Panc1 (cell line): ENCODE measurements around the gene MAGT1. TPM values are rescaled to one million over a fixed set of nuclear protein-coding genes. Genes with fewer than 3 reads are reported as not detected.
"Not testable (repeated sequence)": the region's sequence is repeated elsewhere in the genome, so short reads cannot be mapped to it uniquely, and the experiment has no call there.

Source experiments
- ATAC-seq: fragments of 200-7000 bp; cut with Tn5 transposase; 2 replicates; pipeline ENCODE4 v1.9.1; 2020; ENCODE audit warnings: mild to moderate bottlenecking, moderate library complexity
- BruUV-seq: library from RNA; stranded (reverse); fragments of 400-500 nt; replicated peaks from 2 replicates; lab custom pipeline; 2021; lab: Mats Ljungman, UMichigan
- CTCF ChIA-PET: fragments of 300-600 bp; sonication (Branson Sonifier 250); formaldehyde crosslinking; loops from one replicate; lab custom pipeline; 2022; ENCODE audit warnings: antibody characterized with exemption; lab: Charles Lee
- POLR2A ChIA-PET: fragments of 300-600 bp; sonication (Branson Sonifier 250); formaldehyde crosslinking; loops from one replicate; lab custom pipeline; 2022; ENCODE audit warnings: antibody characterized with exemption; lab: Charles Lee
- DNase-seq: peaks from one replicate; pipeline ENCODE4 v3.0.0-alpha.2; 2010; ENCODE audit warnings: low read depth, low spot score
- H3K27ac ChIP-seq: 2 replicates; pipeline ENCODE4 v1.5.1; 2011; ENCODE audit warnings: mild to moderate bottlenecking, low read length, inconsistent platforms
- H3K27me3 ChIP-seq: fragments of 200-500 bp; sonication (Bioruptor generic); 2 replicates; pipeline ENCODE4 v1.6.0; 2014; ENCODE audit warnings: low read length, inconsistent platforms; ENCODE audit not compliant: control insufficient read depth, insufficient read depth
- H3K36me3 ChIP-seq: fragments of 200-500 bp; sonication (Bioruptor generic); 2 replicates; pipeline ENCODE4 v1.5.1; 2014; ENCODE audit warnings: inconsistent platforms, mild to moderate bottlenecking, low read length, moderate library complexity; ENCODE audit not compliant: control insufficient read depth, insufficient read depth
- H3K4me1 ChIP-seq: 2 replicates; pipeline ENCODE4 v1.5.1; 2011; ENCODE audit warnings: inconsistent platforms, mild to moderate bottlenecking, low read length, moderate library complexity; ENCODE audit not compliant: control insufficient read depth, insufficient read depth
- H3K4me3 ChIP-seq, 2 experiments: 2 replicates each; pipeline ENCODE4 v1.5.1; 2011 to 2012; ENCODE audit warnings: low read depth in 2 of 2, low read length in 2 of 2, mild to moderate bottlenecking in 2 of 2, inconsistent platforms in 1 of 2, moderate library complexity in 1 of 2
- H3K9me3 ChIP-seq: fragments of 200-500 bp; sonication (Bioruptor generic); 2 replicates; pipeline ENCODE4 v1.5.1; 2014; ENCODE audit warnings: low read depth, mild to moderate bottlenecking, inconsistent platforms, low read length, moderate library complexity; ENCODE audit not compliant: control insufficient read depth, insufficient read depth
- POLR2AphosphoS5 ChIP-seq: IDR thresholded peaks from 2 replicates; pipeline ENCODE4 v1.6.1; 2012; ENCODE audit warnings: mild to moderate bottlenecking, low read depth, low read length, moderate library complexity
- SIN3A ChIP-seq: IDR thresholded peaks from 2 replicates; pipeline ENCODE4 v1.6.1; 2012; ENCODE audit warnings: low read depth, mild to moderate bottlenecking, low read length, moderate library complexity, borderline replicate concordance; ENCODE audit not compliant: insufficient read depth
- TCF7L2 ChIP-seq: IDR thresholded peaks from 2 replicates; pipeline ENCODE4 v1.6.1; 2011; ENCODE audit warnings: mild to moderate bottlenecking, low read depth, low read length, inconsistent platforms
- in situ Hi-C: cut with HindIII; loops from 2 replicates; pipeline ENCODE4 v1.10.0; 2016; ENCODE audit warnings: low sequenced_read_pairs, low pct_unique_long_range_greater_than_20kb
- intact Hi-C: fragments of 100-400 bp; cut with micrococcal nuclease; formaldehyde crosslinking; loops from one replicate; pipeline ENCODE4 v1.10.0; 2022; ENCODE audit not compliant: unreplicated experiment
- total RNA-seq: library from RNA; stranded (reverse); gene quantifications from one replicate; pipeline ENCODE4 v1.2.1, GENCODE V29; 2021; ENCODE audit not compliant: unreplicated experiment
- TF ChIP-seq, protein P1 (sequence below): fragments of 450-650 bp; IDR thresholded peaks from 2 replicates; pipeline ENCODE4 v1.5.1; 2017; ENCODE audit warnings: mild to moderate bottlenecking
- TF ChIP-seq, protein P2 (sequence below), 2 experiments: IDR thresholded peaks; 2 replicates each; pipeline ENCODE4 v1.6.1; 2011 to 2012; ENCODE audit warnings: low read depth in 2 of 2, control low read depth in 1 of 2, low read length in 1 of 2, mild to moderate bottlenecking in 1 of 2, moderate library complexity in 1 of 2; ENCODE audit not compliant: insufficient read depth in 1 of 2

MAGT1 gene
- total RNA-seq, 1 experiment from 2014 or later = 60.0 TPM

DNA sequence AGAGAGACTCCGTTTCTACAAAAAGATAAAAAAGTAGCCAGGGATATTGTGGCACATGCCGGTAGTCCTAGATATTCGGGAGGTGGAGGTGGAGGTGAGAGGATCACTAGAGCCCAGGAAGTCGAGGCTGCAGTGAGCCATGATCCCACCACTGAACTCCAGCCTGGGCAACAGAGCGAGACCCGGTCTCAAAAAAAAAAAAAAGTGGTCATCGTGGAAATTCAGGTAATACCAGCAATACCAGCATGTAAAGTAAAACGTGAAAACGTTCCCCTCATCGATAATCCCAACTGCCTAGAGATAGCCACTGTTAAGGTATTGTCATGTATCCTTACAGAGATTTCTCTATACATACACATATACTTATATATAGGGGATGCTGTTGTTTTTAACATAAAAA is 1.5 kb downstream of the MAGT1 start:
- ATAC-seq (no peak), DNase-seq (no peak)
- TF ChIP-seq TCF7L2 = no peak
- TF ChIP-seq SIN3A = no peak
- TF ChIP-seq, protein P1, sequence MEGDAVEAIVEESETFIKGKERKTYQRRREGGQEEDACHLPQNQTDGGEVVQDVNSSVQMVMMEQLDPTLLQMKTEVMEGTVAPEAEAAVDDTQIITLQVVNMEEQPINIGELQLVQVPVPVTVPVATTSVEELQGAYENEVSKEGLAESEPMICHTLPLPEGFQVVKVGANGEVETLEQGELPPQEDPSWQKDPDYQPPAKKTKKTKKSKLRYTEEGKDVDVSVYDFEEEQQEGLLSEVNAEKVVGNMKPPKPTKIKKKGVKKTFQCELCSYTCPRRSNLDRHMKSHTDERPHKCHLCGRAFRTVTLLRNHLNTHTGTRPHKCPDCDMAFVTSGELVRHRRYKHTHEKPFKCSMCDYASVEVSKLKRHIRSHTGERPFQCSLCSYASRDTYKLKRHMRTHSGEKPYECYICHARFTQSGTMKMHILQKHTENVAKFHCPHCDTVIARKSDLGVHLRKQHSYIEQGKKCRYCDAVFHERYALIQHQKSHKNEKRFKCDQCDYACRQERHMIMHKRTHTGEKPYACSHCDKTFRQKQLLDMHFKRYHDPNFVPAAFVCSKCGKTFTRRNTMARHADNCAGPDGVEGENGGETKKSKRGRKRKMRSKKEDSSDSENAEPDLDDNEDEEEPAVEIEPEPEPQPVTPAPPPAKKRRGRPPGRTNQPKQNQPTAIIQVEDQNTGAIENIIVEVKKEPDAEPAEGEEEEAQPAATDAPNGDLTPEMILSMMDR = no peak
- TF ChIP-seq POLR2AphosphoS5 = no peak
- TF ChIP-seq, protein P2, sequence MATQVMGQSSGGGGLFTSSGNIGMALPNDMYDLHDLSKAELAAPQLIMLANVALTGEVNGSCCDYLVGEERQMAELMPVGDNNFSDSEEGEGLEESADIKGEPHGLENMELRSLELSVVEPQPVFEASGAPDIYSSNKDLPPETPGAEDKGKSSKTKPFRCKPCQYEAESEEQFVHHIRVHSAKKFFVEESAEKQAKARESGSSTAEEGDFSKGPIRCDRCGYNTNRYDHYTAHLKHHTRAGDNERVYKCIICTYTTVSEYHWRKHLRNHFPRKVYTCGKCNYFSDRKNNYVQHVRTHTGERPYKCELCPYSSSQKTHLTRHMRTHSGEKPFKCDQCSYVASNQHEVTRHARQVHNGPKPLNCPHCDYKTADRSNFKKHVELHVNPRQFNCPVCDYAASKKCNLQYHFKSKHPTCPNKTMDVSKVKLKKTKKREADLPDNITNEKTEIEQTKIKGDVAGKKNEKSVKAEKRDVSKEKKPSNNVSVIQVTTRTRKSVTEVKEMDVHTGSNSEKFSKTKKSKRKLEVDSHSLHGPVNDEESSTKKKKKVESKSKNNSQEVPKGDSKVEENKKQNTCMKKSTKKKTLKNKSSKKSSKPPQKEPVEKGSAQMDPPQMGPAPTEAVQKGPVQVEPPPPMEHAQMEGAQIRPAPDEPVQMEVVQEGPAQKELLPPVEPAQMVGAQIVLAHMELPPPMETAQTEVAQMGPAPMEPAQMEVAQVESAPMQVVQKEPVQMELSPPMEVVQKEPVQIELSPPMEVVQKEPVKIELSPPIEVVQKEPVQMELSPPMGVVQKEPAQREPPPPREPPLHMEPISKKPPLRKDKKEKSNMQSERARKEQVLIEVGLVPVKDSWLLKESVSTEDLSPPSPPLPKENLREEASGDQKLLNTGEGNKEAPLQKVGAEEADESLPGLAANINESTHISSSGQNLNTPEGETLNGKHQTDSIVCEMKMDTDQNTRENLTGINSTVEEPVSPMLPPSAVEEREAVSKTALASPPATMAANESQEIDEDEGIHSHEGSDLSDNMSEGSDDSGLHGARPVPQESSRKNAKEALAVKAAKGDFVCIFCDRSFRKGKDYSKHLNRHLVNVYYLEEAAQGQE (IDR thresholded peaks at IDR 0.05; ENCODE audit: insufficient read depth in 1 of 2, low read depth in 2 of 2, low read length in 1 of 2) = no peak
- H3K4me1 ChIP-seq = no peaks in the 10 kb centered on the region; the same call in 1 of the 2 replicates
- H3K9me3 ChIP-seq = no peaks in the 10 kb centered on the region
- H3K27me3 ChIP-seq = no peaks in the 10 kb centered on the region
- in situ Hi-C loops (no loop called here), intact Hi-C loops (no loop called here)
- H3K27ac ChIP-seq = no peak overlapping the region
- ChIA-PET CTCF (no interaction called here), POLR2A (no interaction called here)
- no TSS peak for BruUV-seq
- peaks cover 2% of the 10 kb centered on the region; the same call in 1 of the 2 replicates for H3K36me3 ChIP-seq
- H3K4me3 ChIP-seq = peak overlapping the region; percentile 91 to 95

DNA sequence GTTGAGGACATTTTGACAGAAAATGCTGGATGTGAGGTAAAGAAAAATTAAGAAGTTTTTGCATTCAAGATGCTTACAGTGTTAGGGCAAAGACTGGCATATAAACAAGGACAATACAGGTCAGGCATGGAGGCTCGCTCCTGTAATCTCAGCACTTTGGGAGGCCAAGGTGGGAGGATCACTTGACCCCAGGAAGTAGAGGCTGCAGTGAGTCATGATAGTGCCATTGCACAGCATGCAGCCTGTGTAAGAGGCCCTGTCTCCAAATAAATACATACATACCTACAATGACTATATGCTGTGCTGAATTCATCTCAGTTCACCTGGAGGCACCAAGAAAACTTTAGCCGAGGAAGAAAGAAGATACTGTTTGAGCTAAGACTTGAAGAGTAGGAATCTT is 2.3 kb downstream of the MAGT1 start:
- no peak for DNase-seq
- Histone ChIP-seq H3K4me3 (no peak overlapping the region), H3K9me3 (no peaks in the 10 kb centered on the region), H3K27me3 (no peaks in the 10 kb centered on the region), H3K36me3 (peaks cover 2% of the 10 kb centered on the region; the same call in 1 of the 2 replicates), H3K4me1 (no peaks in the 10 kb centered on the region; the same call in 1 of the 2 replicates), H3K27ac (no peak overlapping the region)
- no peak for ATAC-seq
- ChIA-PET POLR2A (no interaction called here), CTCF (no interaction called here)
- TF ChIP-seq SIN3A (no peak), TCF7L2 (no peak), POLR2AphosphoS5 (no peak)
- TF ChIP-seq, protein P2 (IDR thresholded peaks at IDR 0.05; ENCODE audit: insufficient read depth in 1 of 2, low read depth in 2 of 2, low read length in 1 of 2) = no peak
- TF ChIP-seq, protein P1 = no peak
- no TSS peak for BruUV-seq
- intact Hi-C loops = no loop called here
- in situ Hi-C loops = no loop called here

DNA sequence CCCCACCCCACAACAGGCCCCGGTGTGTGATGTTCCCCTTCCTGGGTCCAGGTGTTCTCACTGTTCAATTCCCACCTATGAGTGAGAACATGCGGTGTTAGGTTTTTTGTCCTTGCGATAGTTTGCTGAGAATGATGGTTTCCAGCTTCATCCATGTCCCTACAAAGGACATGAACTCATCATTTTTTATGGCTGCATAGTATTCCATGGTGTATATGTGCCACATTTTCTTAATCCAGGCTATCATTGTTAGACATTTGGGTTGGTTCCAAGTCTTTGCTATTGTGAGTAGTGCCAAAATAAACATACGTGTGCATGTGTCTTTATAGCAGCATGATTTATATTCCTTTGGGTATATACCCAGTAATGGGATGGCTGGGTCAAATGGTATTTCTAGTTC is 13.8 kb downstream of the MAGT1 start:
- H3K4me3 ChIP-seq, H3K9me3 ChIP-seq, intact Hi-C loops, POLR2A ChIA-PET, CTCF ChIA-PET, H3K36me3 ChIP-seq, H3K27ac ChIP-seq, in situ Hi-C loops, DNase-seq, ATAC-seq, BruUV-seq, H3K4me1 ChIP-seq, H3K27me3 ChIP-seq: not testable (repeated sequence)
